Activated CD8-positive, alpha-beta T cell treated with anti-CD3 and anti-CD28 coated beads, Interleukin-2, amount 10 ng/mL, durations not matched to agents 7 days and 5 days (primary cell): ENCODE data around the gene PNRC2. TPM values are rescaled to one million over a fixed set of nuclear protein-coding genes. Genes with fewer than 3 reads are reported as not detected.
"Not testable (repeated sequence)": the region's sequence is repeated elsewhere in the genome, so short reads cannot be mapped to it uniquely, and the experiment has no call there.

Source experiments
- ATAC-seq: fragments of 150-1000 bp; cut with Tn5 transposase; one replicate; pipeline ENCODE4 v1.10.0; 2021; ENCODE audit warnings: moderate library complexity
- CTCF ChIA-PET: fragments of 350-600 bp; sonication (Branson Sonifier 250); formaldehyde crosslinking; loops from one replicate; lab custom pipeline; 2021; ENCODE audit warnings: antibody characterized with exemption; lab: Charles Lee
- POLR2A ChIA-PET: fragments of 350-600 bp; sonication (Branson Sonifier 250); formaldehyde crosslinking; loops from one replicate; lab custom pipeline; 2021; ENCODE audit warnings: antibody characterized with exemption; lab: Charles Lee
- DNase-seq: peaks from one replicate; pipeline ENCODE4 v3.0.0-alpha.2; 2020
- H3K27ac Mint-ChIP-seq: one replicate; pipeline ENCODE4 v1.8.0; 2021; ENCODE audit warnings: mild to moderate bottlenecking, mixed read lengths
- H3K27me3 Mint-ChIP-seq: one replicate; pipeline ENCODE4 v1.8.0; 2021; ENCODE audit warnings: low read depth, mixed read lengths
- H3K36me3 Mint-ChIP-seq: one replicate; pipeline ENCODE4 v1.8.0; 2021; ENCODE audit warnings: low read depth, mixed read lengths
- H3K4me1 Mint-ChIP-seq: one replicate; pipeline ENCODE4 v1.8.0; 2021; ENCODE audit warnings: low read depth, mixed read lengths
- H3K4me3 Mint-ChIP-seq: one replicate; pipeline ENCODE4 v1.8.0; 2021; ENCODE audit warnings: mild to moderate bottlenecking, mixed read lengths
- H3K9me3 Mint-ChIP-seq: one replicate; pipeline ENCODE4 v1.8.0; 2022; ENCODE audit warnings: mixed read lengths; ENCODE audit not compliant: insufficient read depth
- total RNA-seq, 2 experiments: library from RNA; stranded (reverse); gene quantifications; one replicate each; pipeline ENCODE4 v1.2.3, GENCODE V29; 2021

The PNRC2 gene
- total RNA-seq, 2 experiments from 2014 or later = 129 to 134 TPM

DNA sequence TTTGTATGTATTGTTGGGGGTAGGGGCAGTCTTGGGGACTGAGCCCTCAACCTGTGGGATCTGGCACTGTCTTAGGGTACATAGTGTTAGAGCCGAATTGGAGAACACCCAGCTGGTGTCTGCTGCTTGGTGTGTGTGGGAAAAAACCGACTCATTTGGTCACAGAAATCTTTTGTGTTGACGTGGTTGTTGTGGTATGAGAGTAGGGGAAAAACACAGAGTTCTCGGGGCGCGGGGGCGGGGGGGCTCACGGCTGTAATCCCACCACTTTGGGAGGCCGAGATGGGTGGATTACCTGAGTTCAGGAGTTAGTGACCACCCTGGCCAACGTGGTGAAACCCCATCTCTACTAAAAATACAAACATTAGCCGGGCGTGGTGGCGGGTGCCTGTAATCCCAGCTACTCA, 35.8 kb downstream of the PNRC2 start:
- Mint-ChIP-seq H3K9me3 (no peaks in the 10 kb centered on the region), H3K4me1 (peaks cover 6% of the 10 kb centered on the region), H3K36me3 (no peaks in the 10 kb centered on the region), H3K27me3 (no peaks in the 10 kb centered on the region), H3K4me3 (no peak overlapping the region), H3K27ac (no peak overlapping the region)
- POLR2A ChIA-PET = no interaction called here
- ATAC-seq = no peak
- CTCF ChIA-PET = no interaction called here
- no peak for DNase-seq

DNA sequence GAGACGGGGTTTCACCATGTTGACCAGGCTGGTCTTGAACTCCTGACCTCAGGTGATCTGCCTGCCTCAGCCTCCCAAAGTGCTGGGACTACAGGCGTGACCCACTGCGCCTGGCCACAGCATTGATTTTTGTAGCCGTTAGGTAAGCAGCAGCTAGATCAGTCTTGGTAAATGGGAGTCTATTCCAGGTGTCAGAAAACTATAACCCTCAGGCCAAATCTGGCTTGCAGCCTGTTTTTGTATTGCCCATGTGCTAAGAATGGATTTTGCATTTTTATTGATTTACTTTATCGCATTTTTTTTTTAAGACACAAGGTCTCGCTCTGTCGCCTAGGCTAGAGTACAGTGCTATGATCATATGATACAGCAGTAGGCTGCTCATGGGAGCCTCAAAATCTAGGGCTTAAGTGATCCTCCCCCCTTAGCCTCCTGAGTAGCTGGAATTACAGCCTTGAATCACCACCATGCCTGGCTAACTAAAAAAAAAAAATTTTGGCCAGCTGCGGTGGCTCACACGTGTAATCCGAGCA, 37.1 kb downstream of the PNRC2 start:
- Mint-ChIP-seq H3K27ac (no peak overlapping the region), H3K36me3 (no peaks in the 10 kb centered on the region), H3K9me3 (no peaks in the 10 kb centered on the region), H3K4me3 (no peak overlapping the region), H3K4me1 (peaks cover 6% of the 10 kb centered on the region), H3K27me3 (peaks cover 2% of the 10 kb centered on the region)
- ChIA-PET CTCF (no interaction called here), POLR2A (no interaction called here)
- ATAC-seq (no peak), DNase-seq (no peak)

GRCh38 chr1:23997812-23998211, 38.2 kb downstream of the PNRC2 start:
- Mint-ChIP-seq H3K36me3 (no peaks in the 10 kb centered on the region), H3K4me1 (peaks cover 6% of the 10 kb centered on the region), H3K27me3 (peaks cover 2% of the 10 kb centered on the region), H3K4me3 (no peak overlapping the region), H3K9me3 (no peaks in the 10 kb centered on the region), H3K27ac (no peak overlapping the region)
- ChIA-PET CTCF (interaction anchor here (0.6 kb wide), 1 partner anchor 17 kb away, joined by 4 read pairs; no protein-coding TSS in a partner anchor), POLR2A (no interaction called here)
- no peak for DNase-seq
- no peak for ATAC-seq

GRCh38 chr1:23999156-23999671, 39.6 kb downstream of the PNRC2 start:
- ChIA-PET POLR2A (no interaction called here), CTCF (no interaction called here)
- Mint-ChIP-seq H3K4me3 (no peak overlapping the region), H3K36me3 (no peaks in the 10 kb centered on the region), H3K9me3 (no peaks in the 10 kb centered on the region), H3K4me1 (peaks cover 9% of the 10 kb centered on the region), H3K27ac (no peak overlapping the region), H3K27me3 (peaks cover 12% of the 10 kb centered on the region)
- ATAC-seq = no peak
- no peak for DNase-seq

- DNase-seq (no peak), ATAC-seq (no peak)
- no peaks in the 10 kb centered on the region for H3K36me3 Mint-ChIP-seq
- no peak overlapping the region for H3K27ac Mint-ChIP-seq
- peaks cover 24% of the 10 kb centered on the region for H3K27me3 Mint-ChIP-seq
- peaks cover 6% of the 10 kb centered on the region for H3K4me1 Mint-ChIP-seq
- no peaks in the 10 kb centered on the region for H3K9me3 Mint-ChIP-seq
- ChIA-PET POLR2A (interaction anchor here (1.2 kb wide), 1 partner anchor 22 kb away, joined by 4 read pairs; the partner anchor contains the start of gene SRSF10), CTCF (no interaction called here)
- H3K4me3 Mint-ChIP-seq = no peak overlapping the region
Measured at GRCh38 chr1:24002695-24003094, 43.1 kb downstream of the PNRC2 start.

GRCh38 chr1:24003331-24003972, 43.8 kb downstream of the PNRC2 start:
- POLR2A ChIA-PET = interaction anchor here (0.9 to 1.2 kb wide), 2 partner anchors 23 to 44 kb away, joined by 3 to 4 read pairs; partner anchors contain the start of genes PNRC2 and SRSF10
- CTCF ChIA-PET = interaction anchor here (1.3 kb wide), 1 partner anchor 55 kb away, joined by 3 read pairs; no protein-coding TSS in a partner anchor
- no peak overlapping the region for H3K4me3 Mint-ChIP-seq
- no peaks in the 10 kb centered on the region for H3K36me3 Mint-ChIP-seq
- no peaks in the 10 kb centered on the region for H3K9me3 Mint-ChIP-seq
- DNase-seq (no peak), ATAC-seq (no peak)
- peaks cover 26% of the 10 kb centered on the region for H3K27me3 Mint-ChIP-seq
- H3K27ac Mint-ChIP-seq = no peak overlapping the region
- peaks cover 6% of the 10 kb centered on the region for H3K4me1 Mint-ChIP-seq

- Mint-ChIP-seq H3K4me3 (no peak overlapping the region), H3K27me3 (peaks cover 26% of the 10 kb centered on the region), H3K4me1 (peaks cover 3% of the 10 kb centered on the region), H3K27ac (no peak overlapping the region), H3K36me3 (no peaks in the 10 kb centered on the region), H3K9me3 (no peaks in the 10 kb centered on the region)
- DNase-seq (no peak), ATAC-seq (no peak)
- ChIA-PET POLR2A (interaction anchor here (0.9 to 1.2 kb wide), 3 partner anchors 24 to 61 kb away, joined by 3 to 4 read pairs (median 3); partner anchors contain the start of genes PNRC2 and SRSF10), CTCF (interaction anchor here (1.3 kb wide), 1 partner anchor 55 kb away, joined by 3 read pairs; no protein-coding TSS in a partner anchor)
Measured at GRCh38 chr1:24004132-24004531, 44.5 kb downstream of the PNRC2 start.

DNA sequence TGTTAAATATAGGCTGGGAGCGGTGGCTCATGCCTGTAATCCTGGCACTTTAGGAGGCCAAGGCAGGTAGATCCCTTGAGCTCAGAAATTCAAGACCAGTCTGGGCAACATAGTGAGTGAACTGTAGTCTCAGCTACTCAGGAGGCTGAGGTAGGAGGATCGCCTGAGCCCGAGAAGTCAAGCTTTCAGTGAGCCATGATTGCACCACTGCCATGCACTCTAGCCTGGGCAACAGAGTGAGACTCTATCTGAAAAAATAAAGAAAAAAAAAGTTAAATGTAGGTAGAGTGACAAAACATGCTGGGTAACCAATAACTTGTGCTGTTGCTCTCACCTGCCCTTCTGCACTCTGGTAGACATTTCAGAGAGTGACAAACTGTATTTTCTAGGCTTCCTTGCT, 45.5 kb downstream of the PNRC2 start:
- H3K4me1 Mint-ChIP-seq = peaks cover 2% of the 10 kb centered on the region
- ATAC-seq = no peak
- no peak overlapping the region for H3K27ac Mint-ChIP-seq
- H3K4me3 Mint-ChIP-seq = no peak overlapping the region
- ChIA-PET CTCF (interaction anchor here (1.1 kb wide), 1 partner anchor 42 kb away, joined by 3 read pairs; no protein-coding TSS in a partner anchor), POLR2A (no interaction called here)
- H3K36me3 Mint-ChIP-seq = no peaks in the 10 kb centered on the region
- no peaks in the 10 kb centered on the region for H3K9me3 Mint-ChIP-seq
- no peak for DNase-seq
- peaks cover 32% of the 10 kb centered on the region for H3K27me3 Mint-ChIP-seq

GRCh38 chr1:24007079-24007478, 47.5 kb downstream of the PNRC2 start:
- no peaks in the 10 kb centered on the region for H3K9me3 Mint-ChIP-seq
- POLR2A ChIA-PET = no interaction called here

GRCh38 chr1:24008574-24009184, 49.1 kb downstream of the PNRC2 start:
- CTCF ChIA-PET, H3K27ac Mint-ChIP-seq: not testable (repeated sequence)

More at GRCh38 chr1:24007079-24007478, 47.5 kb downstream of the PNRC2 start:
- ATAC-seq (no peak), DNase-seq (no peak)
- H3K27me3 Mint-ChIP-seq = peaks cover 39% of the 10 kb centered on the region
- H3K4me3 Mint-ChIP-seq = no peak overlapping the region
- peaks cover 2% of the 10 kb centered on the region for H3K4me1 Mint-ChIP-seq
- no peak overlapping the region for H3K27ac Mint-ChIP-seq
- no peaks in the 10 kb centered on the region for H3K36me3 Mint-ChIP-seq
- CTCF ChIA-PET = interaction anchor here (1.0 kb wide), 1 partner anchor 14 kb away, joined by 3 read pairs; no protein-coding TSS in a partner anchor

DNA sequence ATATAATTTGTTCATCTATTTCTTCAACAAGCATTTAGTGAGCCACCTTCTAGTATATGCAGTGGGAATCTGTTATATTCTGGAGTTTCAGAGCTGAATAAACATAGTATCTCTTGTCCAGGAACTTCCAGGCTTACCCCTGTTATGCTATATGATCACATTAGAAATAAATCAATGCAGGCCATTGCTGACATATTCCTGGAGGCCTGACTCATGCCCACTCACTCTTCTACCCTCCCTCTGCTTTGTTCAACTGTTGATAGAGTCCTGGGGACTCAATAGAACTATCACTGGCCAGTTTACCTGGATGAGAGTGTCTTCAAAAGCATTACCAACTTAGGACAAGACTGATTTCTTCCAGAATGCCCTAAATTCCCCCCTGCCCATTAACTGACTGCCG, 49.8 kb downstream of the PNRC2 start:
- CTCF ChIA-PET = no interaction called here
- H3K27ac Mint-ChIP-seq = no peak overlapping the region
- H3K4me3 Mint-ChIP-seq = no peak overlapping the region
- ATAC-seq (no peak), DNase-seq (no peak)
- H3K4me1 Mint-ChIP-seq = no peaks in the 10 kb centered on the region
- H3K9me3 Mint-ChIP-seq = no peaks in the 10 kb centered on the region
- POLR2A ChIA-PET = no interaction called here
- peaks cover 32% of the 10 kb centered on the region for H3K27me3 Mint-ChIP-seq
- H3K36me3 Mint-ChIP-seq = no peaks in the 10 kb centered on the region

More at GRCh38 chr1:24008574-24009184, 49.1 kb downstream of the PNRC2 start:
- ATAC-seq, POLR2A ChIA-PET, DNase-seq, H3K9me3 Mint-ChIP-seq, H3K4me1 Mint-ChIP-seq, H3K36me3 Mint-ChIP-seq, H3K4me3 Mint-ChIP-seq: not testable (repeated sequence)
- H3K27me3 Mint-ChIP-seq = peaks cover 37% of the 10 kb centered on the region

GRCh38 chr1:24010650-24011049, 51.0 kb downstream of the PNRC2 start:
- H3K36me3 Mint-ChIP-seq = no peaks in the 10 kb centered on the region
- ChIA-PET CTCF (no interaction called here), POLR2A (no interaction called here)
- H3K4me3 Mint-ChIP-seq = no peak overlapping the region
- ATAC-seq (no peak), DNase-seq (no peak)
- H3K4me1 Mint-ChIP-seq = no peaks in the 10 kb centered on the region
- H3K27me3 Mint-ChIP-seq = peaks cover 29% of the 10 kb centered on the region
- H3K27ac Mint-ChIP-seq = no peak overlapping the region
- no peaks in the 10 kb centered on the region for H3K9me3 Mint-ChIP-seq
